Duodenal mucosa (tissue), 2 donors: Measurements from ENCODE around the gene GNE.

Experiments
- H3K27ac ChIP-seq: one replicate; pipeline ENCODE4 v1.7.0; 2013; ENCODE audit warnings: low read depth, low read length
- H3K27me3 ChIP-seq, 2 donors: one replicate each; pipeline ENCODE4 v1.7.0; 2013; ENCODE audit warnings: low read length in 2 of 2, control low read depth in 1 of 2; ENCODE audit not compliant: insufficient read depth in 2 of 2, control insufficient read depth in 1 of 2
- H3K36me3 ChIP-seq, 2 donors: one replicate each; pipeline ENCODE4 v1.7.0; 2013; ENCODE audit warnings: low read length in 2 of 2, control low read depth in 1 of 2; ENCODE audit not compliant: insufficient read depth in 2 of 2, control insufficient read depth in 1 of 2
- H3K4me1 ChIP-seq, 2 donors: one replicate each; pipeline ENCODE4 v1.7.0; 2013; ENCODE audit warnings: low read length in 2 of 2, control low read depth in 1 of 2; ENCODE audit not compliant: insufficient read depth in 2 of 2, control insufficient read depth in 1 of 2
- H3K4me3 ChIP-seq, 2 donors: one replicate each; pipeline ENCODE4 v1.7.0; 2013; ENCODE audit warnings: low read length in 2 of 2, low read depth in 1 of 2
- H3K9ac ChIP-seq, 2 donors: one replicate each; pipeline ENCODE4 v1.7.0; 2013; ENCODE audit warnings: low read length in 2 of 2, low read depth in 1 of 2
- H3K9me3 ChIP-seq, 2 donors: one replicate each; pipeline ENCODE4 v1.7.0; 2013; ENCODE audit warnings: low read length in 2 of 2, control low read depth in 1 of 2; ENCODE audit not compliant: control insufficient read depth in 1 of 2

GNE gene

DNA sequence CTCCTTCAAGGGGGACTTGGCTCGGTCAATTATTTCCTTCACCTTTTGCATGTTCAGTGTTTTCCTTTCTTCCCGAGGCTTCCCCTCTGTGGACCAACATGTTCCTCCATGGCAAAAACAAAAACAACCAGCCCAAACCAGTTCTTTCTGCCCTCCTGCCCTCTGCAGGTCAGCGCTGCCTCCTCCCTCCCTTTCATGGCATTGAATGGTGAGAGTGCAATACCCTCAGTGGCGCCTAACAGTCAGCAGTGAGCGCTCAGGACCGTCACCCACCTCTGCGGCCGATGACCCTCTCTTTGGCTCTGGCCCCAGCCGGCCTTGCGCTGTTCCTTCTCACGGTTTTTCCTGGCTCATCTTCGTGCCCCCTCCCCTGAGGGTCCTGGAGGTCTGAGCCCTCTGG is 34.4 kb upstream of the GNE start:
- peaks cover 6 to 9% of the 10 kb centered on the region in 2 donors for H3K4me1 ChIP-seq
- no peaks in the 10 kb centered on the region for H3K9me3 ChIP-seq
- H3K36me3 ChIP-seq: no peaks in the 10 kb centered on the region
- no peak overlapping the region for H3K4me3 ChIP-seq
- no peak overlapping the region for H3K9ac ChIP-seq
- H3K27ac ChIP-seq: no peak overlapping the region
- H3K27me3 ChIP-seq: no peaks in the 10 kb centered on the region

DNA sequence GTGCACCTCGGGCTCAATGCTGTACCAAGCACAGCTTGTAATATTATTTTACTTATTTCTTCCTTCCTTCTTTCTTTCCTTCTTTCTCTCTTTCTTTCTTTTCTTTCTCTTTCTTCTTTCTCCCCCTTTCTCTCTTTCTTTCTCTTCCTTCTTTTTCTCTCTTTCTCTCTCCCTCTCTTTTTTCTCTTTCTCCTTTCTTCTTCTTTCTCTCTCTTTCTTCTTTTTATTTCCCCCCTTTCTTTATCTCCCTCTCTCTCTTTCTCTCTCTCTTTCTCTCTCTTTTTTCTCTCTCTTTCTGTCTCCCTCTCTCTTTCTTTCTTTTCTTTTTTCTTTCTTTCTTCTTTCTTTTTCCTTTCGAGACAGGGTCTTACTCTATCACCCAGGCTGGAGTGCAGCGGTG is 32.7 kb upstream of the GNE start:
- Histone ChIP-seq H3K9me3 (no peaks in the 10 kb centered on the region), H3K36me3 (no peaks in the 10 kb centered on the region), H3K27ac (no peak overlapping the region), H3K4me1 (no peaks in the 10 kb centered on the region), H3K4me3 (no peak overlapping the region), H3K27me3 (no peaks in the 10 kb centered on the region), H3K9ac (no peak overlapping the region)

DNA sequence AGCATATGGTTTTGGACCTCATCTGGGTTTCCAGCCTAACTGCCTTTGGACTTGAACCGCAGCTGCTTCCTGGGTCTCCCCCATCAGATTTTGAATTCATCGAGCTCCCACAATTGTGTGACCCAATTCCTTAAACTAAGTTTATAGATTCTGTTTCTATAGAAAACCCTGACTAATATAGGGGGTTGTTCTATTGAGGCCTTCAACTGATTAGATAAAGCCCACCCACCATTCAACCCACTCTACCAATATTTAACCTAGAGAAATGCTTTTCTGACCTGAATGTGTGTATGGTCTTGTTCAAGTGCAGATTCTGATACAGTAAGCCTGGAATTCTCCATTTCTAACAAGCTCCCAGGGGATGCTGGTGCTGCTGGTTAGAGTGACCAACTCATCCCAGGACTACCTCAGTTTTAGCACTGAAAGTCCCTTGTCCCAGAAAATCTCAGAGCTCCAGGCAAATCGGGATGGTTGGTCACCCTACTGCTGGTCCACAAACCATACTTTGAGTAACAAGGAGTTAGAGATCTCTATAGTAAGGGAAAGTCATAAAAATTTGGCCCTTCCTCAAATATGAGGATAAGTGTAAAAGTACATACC is 31.7 kb upstream of the GNE start:
- no peaks in the 10 kb centered on the region for H3K36me3 ChIP-seq
- no peak overlapping the region for H3K4me3 ChIP-seq
- no peaks in the 10 kb centered on the region for H3K4me1 ChIP-seq
- no peak overlapping the region for H3K27ac ChIP-seq
- no peaks in the 10 kb centered on the region for H3K27me3 ChIP-seq
- no peak overlapping the region for H3K9ac ChIP-seq
- no peaks in the 10 kb centered on the region for H3K9me3 ChIP-seq

DNA sequence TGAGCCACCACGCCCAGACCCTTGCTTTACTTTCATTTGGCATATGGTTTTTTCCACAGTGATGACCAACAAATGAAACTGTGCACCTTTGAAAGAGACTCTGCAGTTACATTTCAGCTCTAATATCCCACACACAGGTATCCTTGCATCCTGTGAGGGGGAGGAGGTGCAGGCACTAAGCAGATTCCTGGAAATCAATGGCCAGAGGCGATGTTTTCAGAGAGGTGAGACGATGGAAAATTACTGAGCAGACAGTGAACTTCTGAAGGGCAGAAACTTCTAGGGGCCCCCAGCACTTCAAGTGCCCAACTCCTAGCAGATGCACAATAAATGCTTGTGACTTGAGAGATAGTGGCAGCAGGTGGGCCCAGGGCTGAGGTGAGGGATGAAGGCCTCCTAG is 29.8 kb upstream of the GNE start:
- Histone ChIP-seq H3K27me3 (no peaks in the 10 kb centered on the region), H3K4me1 (no peaks in the 10 kb centered on the region), H3K27ac (no peak overlapping the region), H3K9ac (no peak overlapping the region), H3K4me3 (no peak overlapping the region), H3K36me3 (no peaks in the 10 kb centered on the region), H3K9me3 (no peaks in the 10 kb centered on the region)

DNA sequence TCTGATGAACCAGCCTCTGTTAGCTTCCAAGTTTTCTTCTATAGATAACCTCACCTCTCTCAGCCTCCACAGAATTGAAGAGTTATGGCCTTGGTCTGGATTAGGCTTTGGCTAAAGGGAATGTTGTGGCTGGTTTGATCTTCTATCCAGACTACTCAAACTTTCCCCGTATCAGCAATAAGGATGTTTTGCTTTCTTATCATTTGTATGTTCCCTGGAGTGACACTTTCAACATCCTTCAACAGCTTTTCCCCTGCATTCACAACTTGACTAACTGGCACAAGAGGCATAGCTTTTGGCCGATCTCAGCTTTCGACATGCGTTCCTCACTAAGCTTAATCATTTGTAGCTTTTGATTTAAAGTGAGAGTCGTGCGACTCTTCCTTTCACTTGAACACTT is 28.1 kb upstream of the GNE start:
- H3K27me3 ChIP-seq: no peaks in the 10 kb centered on the region
- H3K36me3 ChIP-seq: no peaks in the 10 kb centered on the region
- H3K4me1 ChIP-seq: no peaks in the 10 kb centered on the region
- H3K4me3 ChIP-seq: no peak overlapping the region
- no peak overlapping the region for H3K9ac ChIP-seq
- H3K27ac ChIP-seq: no peak overlapping the region
- no peaks in the 10 kb centered on the region for H3K9me3 ChIP-seq

DNA sequence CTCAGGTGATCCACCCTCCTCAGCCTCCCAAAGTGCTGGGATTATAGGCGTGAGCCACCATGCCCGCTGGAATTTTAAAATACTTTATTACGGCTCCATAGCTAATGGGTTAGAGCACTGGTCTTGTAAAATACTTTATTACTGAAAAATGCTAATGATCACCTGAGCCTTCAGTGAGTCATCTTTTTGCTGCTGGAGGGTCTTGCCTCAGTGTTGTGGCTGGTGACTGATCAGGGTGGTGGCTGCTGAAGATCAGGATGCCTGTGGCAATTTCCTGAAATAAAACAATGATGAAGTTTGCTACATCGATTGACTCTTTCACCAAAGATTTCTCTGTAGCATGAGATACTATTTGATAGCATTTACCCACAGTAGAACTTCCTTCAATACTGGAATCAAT is 26.0 kb upstream of the GNE start:
- no peak overlapping the region for H3K27ac ChIP-seq
- H3K9ac ChIP-seq: no peak overlapping the region
- no peaks in the 10 kb centered on the region for H3K27me3 ChIP-seq
- H3K9me3 ChIP-seq: no peaks in the 10 kb centered on the region
- H3K36me3 ChIP-seq: no peaks in the 10 kb centered on the region
- H3K4me3 ChIP-seq: no peak overlapping the region
- H3K4me1 ChIP-seq: no peaks in the 10 kb centered on the region

DNA sequence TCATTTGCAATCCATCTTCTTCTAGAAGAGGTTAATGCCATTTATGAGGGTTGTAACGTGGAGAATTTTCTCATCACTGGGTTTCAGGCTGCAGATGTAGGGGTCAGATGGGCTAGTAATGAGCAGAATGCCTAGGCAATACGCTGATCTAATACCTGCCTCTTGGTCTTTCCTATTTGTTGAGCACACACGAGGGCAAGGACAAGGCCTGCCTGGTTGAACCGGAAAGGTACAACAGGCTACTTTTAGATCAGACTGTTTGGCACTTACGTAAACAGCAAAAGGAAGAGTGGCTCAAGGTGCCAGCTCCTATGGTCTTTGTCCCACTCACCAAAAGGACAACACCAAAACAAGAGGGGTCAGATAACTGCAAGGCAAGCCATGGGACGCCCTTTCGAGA is 24.0 kb upstream of the GNE start:
- Histone ChIP-seq H3K27me3 (no peaks in the 10 kb centered on the region), H3K9me3 (no peaks in the 10 kb centered on the region), H3K4me1 (no peaks in the 10 kb centered on the region), H3K27ac (no peak overlapping the region), H3K36me3 (no peaks in the 10 kb centered on the region), H3K9ac (no peak overlapping the region), H3K4me3 (no peak overlapping the region)

DNA sequence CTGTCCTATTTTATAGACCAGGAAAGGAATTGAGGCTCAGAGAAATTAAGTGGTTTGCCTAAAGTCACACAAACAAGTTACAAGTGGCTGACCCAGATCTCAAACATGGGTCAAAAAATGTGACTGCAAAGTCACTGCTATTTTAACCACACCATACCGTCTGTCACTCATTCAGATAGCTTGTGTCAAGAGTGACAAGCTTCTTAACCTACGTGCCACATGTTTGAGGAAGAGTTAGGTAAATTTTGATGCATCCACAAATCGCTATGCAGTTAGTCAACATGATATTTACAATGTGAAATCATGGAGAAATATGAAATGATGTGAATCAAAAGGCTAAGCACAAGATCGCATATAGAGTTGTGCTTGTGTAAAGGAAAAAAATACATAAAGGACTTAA is 22.7 kb upstream of the GNE start:
- H3K9ac ChIP-seq: no peak overlapping the region
- no peaks in the 10 kb centered on the region for H3K27me3 ChIP-seq
- no peaks in the 10 kb centered on the region for H3K9me3 ChIP-seq
- no peak overlapping the region for H3K4me3 ChIP-seq
- H3K27ac ChIP-seq: no peak overlapping the region
- peaks cover 0 to 5% of the 10 kb centered on the region in 2 donors for H3K4me1 ChIP-seq
- H3K36me3 ChIP-seq: no peaks in the 10 kb centered on the region

DNA sequence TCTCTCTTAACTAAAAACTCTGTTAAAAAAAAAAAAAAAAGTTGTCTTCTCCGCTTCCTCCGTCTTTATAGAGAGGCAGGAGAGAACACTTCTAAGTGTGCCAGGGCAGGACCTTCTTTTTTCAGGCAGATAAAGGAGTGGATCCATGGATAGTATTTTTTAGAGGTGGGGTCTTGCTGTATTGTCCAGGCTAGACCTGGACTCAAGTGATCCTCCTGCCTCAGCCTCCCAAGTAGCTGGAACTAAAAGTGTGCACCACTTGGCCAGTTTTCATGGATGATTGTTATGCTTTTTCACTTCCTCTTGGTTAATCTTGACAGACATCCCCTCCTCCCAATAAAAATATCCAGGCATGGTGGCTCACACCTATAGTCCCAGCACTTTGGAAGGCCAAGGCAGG is 20.0 kb upstream of the GNE start:
- no peaks in the 10 kb centered on the region for H3K36me3 ChIP-seq
- H3K27ac ChIP-seq: no peak overlapping the region
- no peaks in the 10 kb centered on the region for H3K9me3 ChIP-seq
- H3K9ac ChIP-seq: no peak overlapping the region
- no peaks in the 10 kb centered on the region for H3K27me3 ChIP-seq
- peaks cover 0 to 5% of the 10 kb centered on the region in 2 donors for H3K4me1 ChIP-seq
- no peak overlapping the region for H3K4me3 ChIP-seq

DNA sequence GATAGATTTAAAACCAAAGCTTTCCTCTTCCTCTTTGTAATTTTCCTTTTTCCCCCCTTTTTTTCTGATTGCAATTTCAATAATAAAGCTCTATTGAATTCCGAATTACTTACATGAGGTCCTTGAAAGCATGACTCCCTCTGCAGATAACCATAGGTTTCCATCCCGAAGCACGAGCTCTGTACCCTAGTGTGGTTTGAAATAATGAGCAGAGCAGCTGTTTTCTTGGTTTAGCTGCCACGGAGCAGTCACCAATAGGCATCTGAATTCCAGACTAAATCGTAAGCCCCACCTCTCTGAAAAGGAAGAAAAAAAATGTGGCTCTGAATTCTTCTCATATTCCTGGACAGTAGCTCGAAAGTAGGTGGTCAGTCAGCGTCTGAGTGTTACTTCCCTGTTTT is 18.5 kb upstream of the GNE start:
- Histone ChIP-seq H3K4me3 (no peak overlapping the region), H3K36me3 (no peaks in the 10 kb centered on the region)

DNA sequence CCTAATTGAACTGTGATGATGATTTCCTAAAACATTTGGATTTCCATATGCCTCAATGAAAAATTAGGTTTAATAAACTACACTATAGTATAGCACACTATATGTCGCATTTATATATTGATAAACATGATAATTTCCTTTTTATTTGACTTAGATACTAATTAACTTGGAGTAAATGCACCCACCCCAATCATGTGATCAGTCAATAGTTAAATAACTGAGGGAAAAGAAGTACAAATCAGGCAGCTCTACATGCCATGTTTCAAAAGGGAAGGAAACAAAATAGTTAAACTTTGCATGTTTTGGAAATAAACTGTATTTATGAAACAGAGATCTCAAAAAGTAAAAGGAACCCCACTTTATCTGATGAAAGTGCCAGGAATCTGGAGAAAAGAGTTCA is 18.0 kb upstream of the GNE start:
- Histone ChIP-seq H3K36me3 (no peaks in the 10 kb centered on the region), H3K4me1 (peaks cover 0 to 5% of the 10 kb centered on the region in 2 donors), H3K9me3 (no peaks in the 10 kb centered on the region), H3K9ac (no peak overlapping the region), H3K27me3 (no peaks in the 10 kb centered on the region), H3K4me3 (no peak overlapping the region), H3K27ac (no peak overlapping the region)

More for the DNA sequence above, 18.5 kb upstream of the GNE start:
- Histone ChIP-seq H3K27ac (no peak overlapping the region), H3K9ac (no peak overlapping the region), H3K9me3 (no peaks in the 10 kb centered on the region), H3K27me3 (no peaks in the 10 kb centered on the region), H3K4me1 (peaks cover 0 to 5% of the 10 kb centered on the region in 2 donors)
